Stimulated activated CD4-positive, alpha-beta T cell treated with anti-CD3 and anti-CD28 coated beads, Interleukin-1b, Interleukin-23, amount 100 ng/mL, for 24 hours (primary cell): ENCODE measurements around the gene GPC1.
"Not testable (repeated sequence)": the region's sequence is repeated elsewhere in the genome, so short reads cannot be mapped to it uniquely, and the experiment has no call there.

Experiments
- DNase-seq, 4 experiments: peaks; one replicate each; pipeline ENCODE4 v3.0.0-alpha.2; 2020; ENCODE audit warnings: low read depth in 4 of 4, low spot score in 1 of 4

GPC1 gene

DNA sequence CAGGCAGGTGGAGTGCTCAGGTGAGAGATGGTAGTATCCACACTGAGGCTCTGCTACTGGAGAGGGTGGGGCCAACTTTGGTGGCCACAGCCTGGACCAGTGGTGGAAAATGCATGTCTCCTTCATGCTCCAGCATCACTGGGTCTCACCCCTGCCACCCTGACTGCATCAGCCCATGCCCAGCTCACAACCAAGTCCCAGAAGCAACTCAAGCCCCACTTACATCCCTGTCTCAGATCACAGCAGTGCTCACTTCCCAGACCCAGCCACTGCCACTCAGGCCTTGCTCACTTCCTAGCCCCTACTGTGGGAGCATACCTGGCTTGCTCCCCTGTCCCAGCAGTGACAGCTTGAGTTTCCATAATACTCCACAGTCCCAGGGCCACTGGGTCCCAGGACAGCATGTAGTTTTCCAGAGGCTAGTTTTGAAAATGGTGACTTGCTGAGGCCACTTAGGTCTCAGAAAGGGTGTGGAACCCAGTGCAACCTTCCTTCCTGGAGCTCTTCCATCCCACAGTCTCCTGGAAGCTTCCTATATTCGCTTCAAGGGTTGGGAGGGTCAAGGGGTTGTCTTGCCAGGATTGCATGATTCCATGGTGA lies 58.8 kb downstream of the GPC1 start:
- DNase-seq, result no peak

DNA sequence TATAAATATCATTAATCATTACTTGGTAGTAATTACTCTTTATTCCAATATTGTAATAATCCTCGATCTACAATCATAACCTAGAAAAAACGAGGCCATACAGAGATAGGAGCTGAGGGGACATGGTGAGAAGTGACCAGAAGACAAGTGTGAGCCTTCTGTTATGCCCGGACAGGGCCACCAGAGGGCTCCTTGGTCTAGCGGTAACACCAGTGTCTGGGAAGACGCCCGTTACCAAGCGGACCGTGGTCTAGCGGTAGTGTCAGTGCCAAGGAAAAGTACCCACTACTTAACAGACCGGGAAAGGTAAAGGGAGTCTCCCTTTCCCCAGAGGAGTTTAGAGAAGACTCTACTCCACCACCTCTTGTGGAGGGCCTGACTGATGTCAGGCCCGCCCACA lies 59.5 kb downstream of the GPC1 start:
- not testable (repeated sequence) for DNase-seq

DNA sequence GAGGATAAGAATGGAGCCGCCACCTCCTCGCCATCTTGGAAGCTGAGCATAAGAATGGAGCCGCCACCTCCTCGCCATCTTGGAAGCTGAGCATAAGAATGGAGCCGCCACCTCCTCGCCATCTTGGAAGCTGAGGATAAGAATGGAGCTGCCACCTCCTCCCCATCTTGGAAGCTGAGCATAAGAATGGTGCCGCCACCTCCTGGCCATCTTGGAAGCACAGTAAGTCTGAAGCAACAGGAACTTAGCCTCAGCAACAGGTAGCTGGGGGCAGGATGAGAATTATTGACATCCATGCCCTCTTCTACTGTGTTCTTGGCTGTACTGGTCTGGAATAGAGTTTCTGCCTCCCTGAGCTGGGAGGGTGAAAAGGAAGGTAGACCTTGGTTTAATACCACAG lies 61.6 kb downstream of the GPC1 start:
- DNase-seq, result not testable (repeated sequence)

- DNase-seq, result no peak
Observed at GRCh38 chr2:240498171-240498957, 62.9 kb downstream of the GPC1 start.

DNA sequence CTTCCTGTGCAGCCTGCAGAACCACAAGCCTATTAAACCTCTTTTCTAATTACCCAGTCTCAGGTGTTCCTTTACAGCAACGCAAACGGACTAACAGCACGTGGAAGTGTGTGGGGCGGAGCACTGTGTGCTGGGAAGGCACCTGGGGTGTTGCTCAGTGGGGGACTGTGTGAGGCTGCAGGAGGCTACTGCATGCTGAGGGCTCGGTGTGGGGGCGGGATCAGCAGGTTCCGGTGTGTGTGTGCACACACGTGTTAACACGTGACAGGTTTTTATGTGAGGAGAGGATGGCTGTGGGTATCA lies 63.4 kb downstream of the GPC1 start:
- no peak for DNase-seq

DNA sequence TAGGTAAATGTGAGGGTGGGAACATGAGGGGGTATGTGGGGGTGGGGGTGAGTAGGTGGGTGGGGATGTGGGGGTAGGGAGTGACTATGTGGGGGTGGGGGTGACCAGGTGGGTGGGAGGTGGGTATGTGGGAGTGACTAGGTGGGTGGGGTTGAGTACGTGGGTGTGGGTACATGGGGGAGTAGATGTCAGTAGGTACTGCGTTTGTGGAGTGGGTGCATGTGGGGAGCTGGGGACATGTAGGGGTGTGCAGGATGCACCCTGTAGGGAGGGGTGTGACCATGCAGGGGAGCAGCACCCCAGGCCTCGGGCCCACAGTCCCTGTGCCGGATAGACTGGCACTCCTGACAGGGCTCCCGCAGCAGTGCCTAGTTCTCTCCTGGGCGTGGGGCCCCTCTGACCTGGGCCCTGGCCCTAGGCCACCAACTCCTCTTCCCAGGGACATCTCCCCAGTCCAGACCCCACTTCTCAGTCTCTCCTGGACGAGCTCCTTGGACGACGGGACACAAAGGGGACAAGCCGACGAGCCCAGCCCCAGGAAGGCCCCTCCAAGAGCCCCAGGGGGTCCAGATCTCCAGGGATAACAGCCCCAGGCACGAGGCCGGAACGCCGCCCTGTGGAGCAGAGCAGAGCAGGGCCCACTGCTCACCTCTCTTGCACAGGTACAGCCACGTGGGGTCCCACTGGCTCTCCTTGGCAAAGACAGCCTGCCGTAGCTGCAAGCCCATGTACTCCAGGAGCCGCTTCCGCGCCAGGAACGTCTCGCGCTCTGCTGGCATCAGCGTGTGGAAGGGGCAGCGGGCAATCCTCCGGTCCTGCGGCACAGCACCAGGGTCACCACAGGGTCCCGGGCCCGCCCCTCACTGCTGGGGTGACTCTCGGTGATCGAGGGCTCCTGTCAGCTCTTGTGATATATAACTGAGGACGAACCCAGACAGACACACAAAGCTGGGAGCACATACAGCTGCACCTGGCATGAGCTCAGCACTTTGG lies 64.1 kb downstream of the GPC1 start:
- DNase-seq, result no peak

DNA sequence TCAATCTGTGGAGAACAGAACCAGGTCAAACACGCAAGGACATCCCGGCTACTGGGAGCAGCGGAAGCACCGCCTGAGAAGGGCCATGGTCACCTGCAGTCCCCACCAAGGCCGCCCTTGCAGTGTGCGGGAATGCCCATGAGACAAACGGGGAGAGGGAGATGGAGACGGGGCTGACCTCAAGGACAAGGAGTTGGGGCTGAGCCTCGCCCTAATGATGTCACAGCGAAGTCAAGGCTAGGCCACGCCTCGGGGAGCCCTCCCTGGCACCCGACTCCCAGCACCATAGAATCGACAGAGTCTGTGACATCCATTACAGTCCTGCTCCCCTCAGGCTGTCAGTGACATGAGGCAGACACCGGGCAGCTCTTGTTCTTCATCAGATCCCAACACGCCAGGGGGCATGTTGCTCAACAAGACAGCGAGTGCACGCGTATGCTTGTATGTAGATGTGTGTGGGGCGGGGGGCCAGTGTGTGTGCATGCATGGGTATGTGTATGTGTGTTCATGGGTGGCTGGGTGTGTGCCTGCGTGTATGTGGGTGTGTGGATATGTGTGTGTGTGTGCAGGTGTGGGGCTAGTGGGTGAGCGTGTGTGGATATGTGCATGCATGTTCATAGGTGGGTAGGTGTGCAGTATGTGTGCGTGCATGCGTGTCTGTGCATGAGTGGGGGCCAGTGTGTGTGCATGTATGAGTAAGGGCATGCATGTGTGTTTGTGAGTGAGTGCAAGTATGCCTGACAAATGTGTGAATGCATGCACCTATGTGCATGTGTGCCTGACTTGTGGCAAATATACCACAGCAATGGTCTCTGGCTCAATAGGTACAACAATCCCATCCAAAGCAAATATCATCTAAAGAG lies 65.3 kb downstream of the GPC1 start:
- DNase-seq, result no peak

- no peak for DNase-seq
Observed at GRCh38 chr2:240501531-240501991, 66.1 kb downstream of the GPC1 start.

GRCh38 chr2:240502059-240502429 lies 66.6 kb downstream of the GPC1 start:
- no peak for DNase-seq

GRCh38 chr2:240502430-240503121 lies 67.1 kb downstream of the GPC1 start:
- DNase-seq, result no peak

DNA sequence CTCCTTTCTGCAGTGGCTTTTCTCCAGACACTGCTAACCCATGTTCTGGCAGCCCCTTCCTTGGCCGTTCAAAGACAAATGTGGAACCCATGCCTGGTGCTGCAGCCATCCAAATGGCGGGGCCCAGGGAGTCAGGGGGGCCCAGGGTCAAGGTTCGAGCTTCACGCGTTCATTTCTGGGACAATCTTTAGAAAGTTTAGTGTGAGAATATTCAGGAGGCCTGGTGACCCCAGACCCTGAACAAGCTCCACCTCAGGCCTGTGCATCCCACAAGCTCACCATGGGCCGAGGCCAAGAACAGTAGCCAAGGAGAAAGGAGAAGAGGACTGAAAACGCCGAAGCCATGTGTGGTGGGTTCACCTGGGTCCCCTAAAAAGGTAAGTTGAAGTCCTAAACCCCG lies 67.9 kb downstream of the GPC1 start:
- no peak for DNase-seq

DNA sequence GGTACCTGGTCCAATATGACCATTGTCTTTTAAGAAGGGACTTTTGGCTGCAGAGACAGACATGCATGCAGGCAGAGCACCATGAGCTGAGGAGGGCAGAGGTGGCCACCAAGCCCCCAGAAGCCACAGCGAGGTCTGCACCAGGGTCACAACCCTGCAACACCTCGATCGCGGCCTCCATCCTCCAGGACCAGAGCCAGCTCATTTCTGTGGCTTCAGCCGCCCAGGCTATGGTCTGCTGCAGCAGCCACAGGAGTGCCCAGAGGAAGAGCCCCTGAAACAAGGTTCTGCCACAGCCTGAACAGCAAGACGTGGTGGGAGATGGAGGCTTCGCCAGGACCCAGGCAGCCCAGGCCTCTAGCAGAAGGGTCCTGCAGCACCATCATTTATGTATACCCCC lies 68.4 kb downstream of the GPC1 start:
- DNase-seq, result no peak

GRCh38 chr2:240505910-240506309 lies 70.4 kb downstream of the GPC1 start:
- DNase-seq, result no peak

- DNase-seq, result no peak
Observed at GRCh38 chr2:240506406-240507059, 71.1 kb downstream of the GPC1 start.

DNA sequence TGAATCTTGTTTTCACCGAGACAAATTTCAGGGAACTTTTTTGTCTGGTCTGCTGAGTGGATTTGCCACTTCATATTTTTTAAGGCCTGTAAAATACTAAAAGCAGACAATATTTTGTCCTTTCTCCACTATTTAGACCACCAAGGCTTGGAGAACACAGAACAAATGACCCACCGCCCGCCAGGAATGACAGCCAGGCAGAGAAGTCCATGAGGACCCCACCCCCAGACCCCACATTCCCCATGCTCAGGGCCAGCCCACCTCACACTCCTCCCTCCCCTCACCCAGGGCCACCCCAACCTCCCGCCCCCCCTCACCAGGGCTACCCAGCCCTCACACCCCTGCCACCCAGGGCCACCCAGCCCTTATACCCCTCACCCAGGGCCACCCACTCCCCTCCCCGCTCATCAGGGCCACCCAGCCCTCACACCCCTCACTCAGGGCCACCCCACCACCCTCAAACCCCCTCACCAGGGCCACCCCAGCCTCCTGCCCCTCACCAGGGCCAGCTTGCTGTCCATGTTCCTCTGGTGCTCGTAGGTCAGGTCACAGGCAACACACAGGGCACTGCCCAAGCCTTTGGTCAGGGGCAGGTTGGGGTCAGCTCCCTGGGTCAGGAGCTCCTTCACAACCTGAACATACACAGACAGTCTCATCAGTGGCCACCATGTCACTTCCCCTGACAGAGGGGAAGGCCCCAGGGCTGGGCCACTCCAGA lies 71.8 kb downstream of the GPC1 start:
- no peak for DNase-seq

- DNase-seq, result no peak
Observed at GRCh38 chr2:240507778-240508251, 72.4 kb downstream of the GPC1 start.

- no peak for DNase-seq
Observed at GRCh38 chr2:240508832-240509545, 73.5 kb downstream of the GPC1 start.
